ENCODE data around the gene SIRPD. TPM values are rescaled to one million over a fixed set of nuclear protein-coding genes. Genes with fewer than 3 reads are reported as not detected.

The SIRPD gene
- total RNA-seq, 1 donor from 2014 or later: not detected

DNA sequence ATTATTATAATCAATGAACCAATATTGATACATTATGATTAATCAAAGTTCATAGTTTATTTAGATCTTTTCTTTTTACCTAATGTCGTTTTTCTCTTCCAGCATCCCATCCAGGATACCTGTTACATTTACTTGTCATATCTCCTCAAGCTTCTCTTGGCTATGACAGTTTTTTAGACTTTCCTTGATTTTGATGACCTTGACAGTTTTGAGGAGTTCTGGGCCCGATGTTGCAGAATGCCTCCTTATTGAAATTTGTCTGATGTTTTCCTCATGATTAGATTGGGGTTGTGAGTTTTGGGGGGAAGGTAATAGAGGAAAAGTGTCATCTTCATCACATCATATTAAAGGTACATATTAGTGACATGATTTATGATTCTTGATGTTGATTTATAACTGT lies 3.8 kb upstream of the SIRPD start:
- DNase-seq (ENCODE audit: low read depth) (no peak), FAIRE-seq (no peak)
- TF ChIP-seq, protein P1, sequence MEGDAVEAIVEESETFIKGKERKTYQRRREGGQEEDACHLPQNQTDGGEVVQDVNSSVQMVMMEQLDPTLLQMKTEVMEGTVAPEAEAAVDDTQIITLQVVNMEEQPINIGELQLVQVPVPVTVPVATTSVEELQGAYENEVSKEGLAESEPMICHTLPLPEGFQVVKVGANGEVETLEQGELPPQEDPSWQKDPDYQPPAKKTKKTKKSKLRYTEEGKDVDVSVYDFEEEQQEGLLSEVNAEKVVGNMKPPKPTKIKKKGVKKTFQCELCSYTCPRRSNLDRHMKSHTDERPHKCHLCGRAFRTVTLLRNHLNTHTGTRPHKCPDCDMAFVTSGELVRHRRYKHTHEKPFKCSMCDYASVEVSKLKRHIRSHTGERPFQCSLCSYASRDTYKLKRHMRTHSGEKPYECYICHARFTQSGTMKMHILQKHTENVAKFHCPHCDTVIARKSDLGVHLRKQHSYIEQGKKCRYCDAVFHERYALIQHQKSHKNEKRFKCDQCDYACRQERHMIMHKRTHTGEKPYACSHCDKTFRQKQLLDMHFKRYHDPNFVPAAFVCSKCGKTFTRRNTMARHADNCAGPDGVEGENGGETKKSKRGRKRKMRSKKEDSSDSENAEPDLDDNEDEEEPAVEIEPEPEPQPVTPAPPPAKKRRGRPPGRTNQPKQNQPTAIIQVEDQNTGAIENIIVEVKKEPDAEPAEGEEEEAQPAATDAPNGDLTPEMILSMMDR (IDR thresholded peaks at IDR 0.05; ENCODE audit: insufficient read depth, low read length, severe bottlenecking): no peak
- H3K36me3 ChIP-seq (ENCODE audit: control insufficient read depth, insufficient read depth, low read length): no peaks in the 10 kb centered on the region
- no peaks in the 10 kb centered on the region for H3K27me3 ChIP-seq (ENCODE audit: control insufficient read depth, insufficient read depth, low read length)
- no peak overlapping the region for H3K4me3 ChIP-seq (ENCODE audit: low read depth, low read length)

- Histone ChIP-seq H3K4me3 (ENCODE audit: low read depth, low read length) (no peak overlapping the region), H3K27me3 (ENCODE audit: control insufficient read depth, insufficient read depth, low read length) (no peaks in the 10 kb centered on the region), H3K36me3 (ENCODE audit: control insufficient read depth, insufficient read depth, low read length) (no peaks in the 10 kb centered on the region)
- no peak for DNase-seq (ENCODE audit: low read depth)
- no peak for FAIRE-seq
- TF ChIP-seq, protein P1 (IDR thresholded peaks at IDR 0.05; ENCODE audit: insufficient read depth, low read length, severe bottlenecking): no peak
Observed at GRCh38 chr20:1555952-1556351, 1.6 kb downstream of the SIRPD start.

DNA sequence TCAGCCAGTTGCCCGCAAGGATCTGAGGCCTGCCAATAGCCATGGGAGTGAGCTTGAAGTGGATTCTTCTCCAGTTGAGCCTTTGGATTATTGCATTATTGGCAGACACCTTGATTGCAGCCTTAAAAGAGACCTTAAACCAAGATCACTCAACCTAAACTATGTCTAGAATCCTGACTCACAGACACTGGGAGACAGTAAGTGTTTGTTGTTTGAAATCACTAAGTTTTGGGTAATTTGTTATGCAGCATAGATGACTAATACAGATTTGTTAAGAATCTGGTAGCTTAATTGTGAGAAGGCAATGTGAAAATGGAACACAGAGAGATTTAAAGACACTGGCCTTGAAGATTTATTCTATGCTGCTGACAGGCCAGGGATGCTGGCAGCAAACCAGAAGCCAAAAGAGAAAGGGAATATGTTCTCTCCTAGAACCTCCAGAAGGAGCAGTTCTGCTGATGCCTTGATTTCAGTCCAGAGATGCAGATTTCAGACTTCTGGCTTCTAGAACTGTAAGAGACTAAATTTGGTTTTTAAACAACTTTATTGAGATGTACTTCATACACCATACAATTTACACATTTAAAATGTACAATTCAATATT lies 17.6 kb downstream of the SIRPD start:
- Histone ChIP-seq H3K27me3 (ENCODE audit: control insufficient read depth, insufficient read depth, low read length) (no peaks in the 10 kb centered on the region), H3K4me3 (ENCODE audit: low read depth, low read length) (no peak overlapping the region), H3K36me3 (ENCODE audit: control insufficient read depth, insufficient read depth, low read length) (no peaks in the 10 kb centered on the region)
- TF ChIP-seq, protein P1 (IDR thresholded peaks at IDR 0.05; ENCODE audit: insufficient read depth, low read length, severe bottlenecking): no peak
- DNase-seq (ENCODE audit: low read depth) (no peak), FAIRE-seq (no peak)

DNA sequence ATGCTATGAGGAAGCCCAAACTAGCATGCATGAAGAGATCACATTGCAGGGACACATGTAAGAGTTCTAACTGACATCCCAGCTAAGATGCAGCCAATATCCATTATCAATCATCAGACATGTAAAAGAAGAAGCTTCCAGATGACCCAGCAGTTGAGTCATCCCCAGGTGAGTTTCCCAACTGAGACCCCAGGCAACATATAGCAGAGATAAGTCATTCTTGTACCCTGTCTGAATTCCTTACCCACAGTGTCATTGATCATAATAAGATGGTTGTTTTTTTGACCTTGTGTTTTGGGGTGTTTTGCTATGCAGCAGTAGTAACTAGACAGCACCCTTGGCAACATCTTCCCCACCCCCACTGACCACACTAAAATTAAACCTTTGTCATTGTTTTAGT lies 18.9 kb downstream of the SIRPD start:
- DNase-seq (ENCODE audit: low read depth) (peak; percentile 2), FAIRE-seq (no peak)
- Histone ChIP-seq H3K27me3 (ENCODE audit: control insufficient read depth, insufficient read depth, low read length) (no peaks in the 10 kb centered on the region), H3K4me3 (ENCODE audit: low read depth, low read length) (no peak overlapping the region), H3K36me3 (ENCODE audit: control insufficient read depth, insufficient read depth, low read length) (no peaks in the 10 kb centered on the region)
- TF ChIP-seq, protein P1 (IDR thresholded peaks at IDR 0.05; ENCODE audit: insufficient read depth, low read length, severe bottlenecking): no peak

DNA sequence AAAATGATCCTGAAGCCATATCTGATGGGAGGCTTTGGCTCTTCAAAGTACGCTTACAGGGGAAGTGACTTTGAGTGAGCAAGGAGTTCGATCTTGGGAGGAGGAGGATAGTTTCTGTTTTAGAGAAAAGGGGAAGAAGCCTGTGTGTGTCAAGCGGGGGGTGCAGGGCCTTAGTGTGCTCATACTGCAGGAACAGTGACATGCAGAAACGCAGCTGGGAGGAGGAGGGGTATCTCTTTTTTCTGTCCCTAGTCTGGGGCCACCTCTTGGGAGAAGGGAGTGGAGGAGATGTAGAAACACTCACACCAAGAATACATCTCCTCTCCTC lies 19.8 kb downstream of the SIRPD start:
- TF ChIP-seq, protein P1 (IDR thresholded peaks at IDR 0.05; ENCODE audit: insufficient read depth, low read length, severe bottlenecking): no peak
- Histone ChIP-seq H3K4me3 (ENCODE audit: low read depth, low read length) (no peak overlapping the region), H3K36me3 (ENCODE audit: control insufficient read depth, insufficient read depth, low read length) (no peaks in the 10 kb centered on the region), H3K27me3 (ENCODE audit: control insufficient read depth, insufficient read depth, low read length) (no peaks in the 10 kb centered on the region)
- FAIRE-seq: no peak
- no peak for DNase-seq (ENCODE audit: low read depth)

All from bronchial epithelial cell (primary cell).